ENCODE data around the gene CCNJ.

The CCNJ gene

GRCh38 chr10:96075977-96076376 is 32.6 kb downstream of the CCNJ start:
- H3K4me3 ChIP-seq, result no peak overlapping the region
- no peaks in the 10 kb centered on the region for H3K9me3 ChIP-seq (ENCODE audit: low read depth, low read length)
- H3K9ac ChIP-seq (ENCODE audit: insufficient read length), result no peak overlapping the region
- no peak for TF ChIP-seq POLR2AphosphoS5 (IDR thresholded peaks at IDR 0.05; ENCODE audit: borderline replicate concordance, low read depth, low read length)
- TF ChIP-seq FOXP2 (optimal IDR thresholded peaks at IDR 0.05; ENCODE audit: control extremely low read depth, extremely low read length, insufficient read depth), result no peak
- no peak for TF ChIP-seq EZH2 (IDR thresholded peaks at IDR 0.05)
- H3K27ac ChIP-seq, result no peak overlapping the region
- no peak for DNase-seq (ENCODE audit: low read depth, low spot score)
- H3K36me3 ChIP-seq (ENCODE audit: insufficient read depth, low read length), result no peaks in the 10 kb centered on the region

DNA sequence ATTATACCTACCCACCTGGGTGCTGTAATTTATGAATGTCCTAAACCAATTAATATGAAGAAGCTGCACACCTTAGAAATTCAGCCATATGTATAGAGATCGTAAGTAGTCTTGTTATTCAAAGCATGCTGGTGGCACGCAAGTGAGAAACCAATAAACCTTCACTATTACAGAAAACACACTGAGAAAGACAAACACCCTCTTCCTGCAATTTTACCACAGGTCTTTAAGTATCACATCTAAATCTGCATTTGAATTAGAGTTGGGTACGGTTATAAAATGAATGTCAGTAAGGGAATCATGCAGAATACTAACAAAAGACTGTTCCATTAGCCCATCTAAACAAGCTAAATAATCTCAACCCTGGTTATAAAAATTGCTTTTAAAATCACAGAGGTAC is 33.8 kb downstream of the CCNJ start:
- DNase-seq (ENCODE audit: low read depth, low spot score), result no peak
- no peak overlapping the region for H3K4me3 ChIP-seq
- no peak overlapping the region for H3K9ac ChIP-seq (ENCODE audit: insufficient read length)
- no peak overlapping the region for H3K27ac ChIP-seq
- no peaks in the 10 kb centered on the region for H3K36me3 ChIP-seq (ENCODE audit: insufficient read depth, low read length)
- TF ChIP-seq POLR2AphosphoS5 (IDR thresholded peaks at IDR 0.05; ENCODE audit: borderline replicate concordance, low read depth, low read length), result no peak
- TF ChIP-seq EZH2 (IDR thresholded peaks at IDR 0.05), result no peak
- no peak for TF ChIP-seq FOXP2 (optimal IDR thresholded peaks at IDR 0.05; ENCODE audit: control extremely low read depth, extremely low read length, insufficient read depth)
- no peaks in the 10 kb centered on the region for H3K9me3 ChIP-seq (ENCODE audit: low read depth, low read length)

DNA sequence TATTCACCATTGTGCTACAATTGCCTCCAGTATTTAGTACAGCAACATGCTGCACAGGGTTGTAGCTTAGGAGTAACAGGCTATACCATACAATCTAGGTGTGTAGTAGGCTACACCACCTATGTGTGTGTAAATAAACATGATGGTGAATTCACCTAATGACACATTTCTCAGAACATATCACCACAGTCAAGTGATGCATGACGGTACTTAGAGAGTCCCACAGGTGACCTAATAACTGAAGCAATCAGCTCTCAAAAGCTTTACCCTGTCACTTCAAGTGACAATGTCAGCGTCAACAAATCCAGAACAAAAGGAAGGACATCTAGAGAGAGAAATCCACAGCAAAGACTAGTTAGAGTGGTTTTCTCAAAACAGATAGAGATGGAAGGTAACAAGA is 38.8 kb downstream of the CCNJ start:
- TF ChIP-seq FOXP2 (optimal IDR thresholded peaks at IDR 0.05; ENCODE audit: control extremely low read depth, extremely low read length, insufficient read depth), result no peak
- TF ChIP-seq EZH2 (IDR thresholded peaks at IDR 0.05), result no peak
- TF ChIP-seq POLR2AphosphoS5 (IDR thresholded peaks at IDR 0.05; ENCODE audit: borderline replicate concordance, low read depth, low read length), result no peak
- no peak for DNase-seq (ENCODE audit: low read depth, low spot score)
- Histone ChIP-seq H3K9ac (ENCODE audit: insufficient read length) (no peak overlapping the region), H3K4me3 (no peak overlapping the region), H3K27ac (no peak overlapping the region), H3K9me3 (ENCODE audit: low read depth, low read length) (no peaks in the 10 kb centered on the region), H3K36me3 (ENCODE audit: insufficient read depth, low read length) (no peaks in the 10 kb centered on the region)

DNA sequence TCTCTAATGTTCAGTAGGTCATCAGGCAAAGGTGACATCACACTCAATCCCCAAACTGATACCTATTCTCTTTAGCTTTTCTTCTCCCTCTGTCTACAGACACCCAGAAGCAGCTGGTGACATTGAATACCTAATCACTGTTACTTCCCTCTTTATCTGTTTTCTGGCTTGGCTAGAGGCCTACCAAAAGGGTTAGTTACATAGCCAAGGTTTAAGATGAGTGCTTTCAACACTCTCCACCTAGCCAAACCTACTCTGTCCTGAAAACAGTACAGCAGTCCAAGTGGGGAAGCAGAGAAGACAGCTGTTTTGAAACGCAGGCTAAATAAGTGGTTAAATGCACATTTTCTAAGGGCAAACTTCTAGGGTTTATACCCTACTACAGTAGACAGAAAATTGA is 39.4 kb downstream of the CCNJ start:
- TF ChIP-seq EZH2 (IDR thresholded peaks at IDR 0.05) (no peak), POLR2AphosphoS5 (IDR thresholded peaks at IDR 0.05; ENCODE audit: borderline replicate concordance, low read depth, low read length) (no peak)
- Histone ChIP-seq H3K9me3 (ENCODE audit: low read depth, low read length) (no peaks in the 10 kb centered on the region), H3K4me3 (no peak overlapping the region), H3K36me3 (ENCODE audit: insufficient read depth, low read length) (no peaks in the 10 kb centered on the region), H3K9ac (ENCODE audit: insufficient read length) (no peak overlapping the region), H3K27ac (no peak overlapping the region)
- no peak for DNase-seq (ENCODE audit: low read depth, low spot score)

DNA sequence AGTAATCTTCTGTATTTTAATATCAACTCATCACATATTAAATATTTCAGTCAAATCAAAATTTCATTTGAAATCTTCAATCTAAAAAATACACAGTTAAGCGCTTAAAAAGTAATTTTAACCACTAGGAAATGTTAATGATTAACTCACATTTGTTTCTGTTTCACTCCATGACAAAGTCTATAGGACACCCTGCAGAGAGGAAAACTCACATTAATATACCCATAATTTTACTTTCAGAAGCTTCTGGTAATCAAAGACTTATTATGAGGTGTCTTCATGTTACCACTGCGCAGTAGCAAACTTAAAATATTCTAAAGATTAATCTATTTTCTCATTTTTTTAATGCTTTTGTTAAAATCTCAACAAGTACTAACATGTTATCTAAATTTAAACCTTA is 45.7 kb downstream of the CCNJ start:
- Histone ChIP-seq H3K27ac (peak overlapping the region; percentile 96; the same call in 1 of the 2 replicates), H3K9ac (ENCODE audit: insufficient read length) (peak overlapping the region; percentile 93), H3K9me3 (ENCODE audit: low read depth, low read length) (no peaks in the 10 kb centered on the region), H3K36me3 (ENCODE audit: insufficient read depth, low read length) (no peaks in the 10 kb centered on the region), H3K4me3 (peak overlapping the region; percentile 88)
- no peak for TF ChIP-seq FOXP2 (optimal IDR thresholded peaks at IDR 0.05; ENCODE audit: control extremely low read depth, extremely low read length, insufficient read depth)
- no peak for TF ChIP-seq POLR2AphosphoS5 (IDR thresholded peaks at IDR 0.05; ENCODE audit: borderline replicate concordance, low read depth, low read length)
- TF ChIP-seq EZH2 (IDR thresholded peaks at IDR 0.05), result no peak
- no peak for DNase-seq (ENCODE audit: low read depth, low spot score)

- Histone ChIP-seq H3K9ac (ENCODE audit: insufficient read length) (peak overlapping the region; percentile 93), H3K4me3 (peak overlapping the region; percentile 88), H3K36me3 (ENCODE audit: insufficient read depth, low read length) (no peaks in the 10 kb centered on the region), H3K9me3 (ENCODE audit: low read depth, low read length) (no peaks in the 10 kb centered on the region), H3K27ac (peak overlapping the region; percentile 96)
- TF ChIP-seq POLR2AphosphoS5 (IDR thresholded peaks at IDR 0.05; ENCODE audit: borderline replicate concordance, low read depth, low read length), result peak; percentile 60
- no peak for TF ChIP-seq FOXP2 (optimal IDR thresholded peaks at IDR 0.05; ENCODE audit: control extremely low read depth, extremely low read length, insufficient read depth)
- TF ChIP-seq EZH2 (IDR thresholded peaks at IDR 0.05), result no peak
- peak; percentile 66 for DNase-seq (ENCODE audit: low read depth, low spot score)
Observed at GRCh38 chr10:96089670-96090462, 46.5 kb downstream of the CCNJ start.

- peak; percentile 10 for DNase-seq (ENCODE audit: low read depth, low spot score)
- H3K27ac ChIP-seq, result peak overlapping the region; percentile 84
- no peak for TF ChIP-seq POLR2AphosphoS5 (IDR thresholded peaks at IDR 0.05; ENCODE audit: borderline replicate concordance, low read depth, low read length)
- no peak for TF ChIP-seq EZH2 (IDR thresholded peaks at IDR 0.05)
- TF ChIP-seq FOXP2 (optimal IDR thresholded peaks at IDR 0.05; ENCODE audit: control extremely low read depth, extremely low read length, insufficient read depth), result no peak
- no peaks in the 10 kb centered on the region for H3K9me3 ChIP-seq (ENCODE audit: low read depth, low read length)
- H3K4me3 ChIP-seq, result peak overlapping the region; percentile 88
- peak overlapping the region; percentile 93 for H3K9ac ChIP-seq (ENCODE audit: insufficient read length)
- no peaks in the 10 kb centered on the region for H3K36me3 ChIP-seq (ENCODE audit: insufficient read depth, low read length)
Observed at GRCh38 chr10:96090463-96090800, 47.0 kb downstream of the CCNJ start.

DNA sequence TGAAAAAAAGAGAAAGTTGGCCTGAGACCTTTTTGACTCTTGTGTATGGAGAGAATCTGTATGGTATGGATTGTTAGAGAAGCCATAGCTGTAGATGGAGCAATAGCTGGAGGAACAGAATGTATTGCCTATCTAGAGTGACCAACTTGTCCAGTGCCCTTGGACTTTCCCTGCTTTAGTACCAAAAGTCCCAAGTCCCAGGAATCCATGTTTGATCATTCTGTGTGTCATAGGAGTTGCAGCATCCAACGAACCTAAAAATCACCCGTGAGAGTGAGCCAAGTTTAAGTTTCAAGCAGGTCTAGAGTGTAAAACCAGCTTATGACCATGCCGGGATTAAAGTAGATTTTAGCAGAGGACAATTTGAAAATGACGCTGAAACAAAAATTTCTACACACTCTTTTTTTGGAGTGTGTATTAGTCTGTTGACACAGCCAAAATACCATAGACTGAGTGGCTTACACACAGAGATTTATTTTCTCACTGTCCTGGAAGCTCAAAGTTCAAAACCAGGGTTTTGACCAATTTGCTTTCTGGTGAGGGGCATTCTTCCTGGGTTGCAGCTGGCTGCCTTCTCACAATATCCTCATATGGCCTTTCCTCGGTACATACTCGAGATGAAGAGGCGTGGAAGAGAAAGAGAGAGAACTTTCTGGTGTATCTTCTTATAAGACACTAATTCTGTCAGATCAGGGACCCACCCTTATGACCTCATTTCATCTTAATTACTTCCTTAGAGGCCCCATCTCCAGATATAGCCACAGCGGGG is 49.8 kb downstream of the CCNJ start:
- no peak overlapping the region for H3K27ac ChIP-seq
- no peaks in the 10 kb centered on the region for H3K36me3 ChIP-seq (ENCODE audit: insufficient read depth, low read length)
- no peaks in the 10 kb centered on the region for H3K9me3 ChIP-seq (ENCODE audit: low read depth, low read length)
- H3K9ac ChIP-seq (ENCODE audit: insufficient read length), result no peak overlapping the region
- no peak for DNase-seq (ENCODE audit: low read depth, low spot score)
- TF ChIP-seq EZH2 (IDR thresholded peaks at IDR 0.05) (no peak), POLR2AphosphoS5 (IDR thresholded peaks at IDR 0.05; ENCODE audit: borderline replicate concordance, low read depth, low read length) (no peak), FOXP2 (optimal IDR thresholded peaks at IDR 0.05; ENCODE audit: control extremely low read depth, extremely low read length, insufficient read depth) (no peak)
- H3K4me3 ChIP-seq, result no peak overlapping the region
